ENCODE results near the gene SINHCAF.
"Not testable (repeated sequence)": the region's sequence is repeated elsewhere in the genome, so short reads cannot be mapped to it uniquely, and the experiment has no call there.

SINHCAF gene

GRCh38 chr12:31325877-31326631 lies at the start of gene SINHCAF:
Gene SINHCAF (minus strand): TSS chr12:31326150. CDS start chr12:31298204, 27,946 bp downstream.
- peak; percentile 98 for DNase-seq (ENCODE audit: low spot score)

- not testable (repeated sequence) for DNase-seq (ENCODE audit: low spot score)
Observed at GRCh38 chr12:31375422-31375821, 49.5 kb upstream of the SINHCAF start.

- no peak for DNase-seq (ENCODE audit: low spot score)
Observed at GRCh38 chr12:31371256-31371620, 45.3 kb upstream of the SINHCAF start.

- no peak for DNase-seq (ENCODE audit: low spot score)
Observed at GRCh38 chr12:31370531-31371255, 44.7 kb upstream of the SINHCAF start.

- DNase-seq (ENCODE audit: low spot score), result no peak
Observed at GRCh38 chr12:31369712-31370521, 44.0 kb upstream of the SINHCAF start.

GRCh38 chr12:31368666-31369361 lies 42.9 kb upstream of the SINHCAF start:
- no peak for DNase-seq (ENCODE audit: low spot score)

- no peak for DNase-seq (ENCODE audit: low spot score)
Observed at GRCh38 chr12:31366104-31366621, 40.2 kb upstream of the SINHCAF start.

- no peak for DNase-seq (ENCODE audit: low spot score)
Observed at GRCh38 chr12:31363831-31364230, 37.9 kb upstream of the SINHCAF start.

- DNase-seq (ENCODE audit: low spot score), result no peak
Observed at GRCh38 chr12:31363416-31363809, 37.5 kb upstream of the SINHCAF start.

- DNase-seq (ENCODE audit: low spot score), result peak; percentile 14
Observed at GRCh38 chr12:31362759-31363415, 36.9 kb upstream of the SINHCAF start.

- DNase-seq (ENCODE audit: low spot score), result no peak
Observed at GRCh38 chr12:31362115-31362758, 36.3 kb upstream of the SINHCAF start.

GRCh38 chr12:31361730-31362114 lies 35.8 kb upstream of the SINHCAF start:
- DNase-seq (ENCODE audit: low spot score), result no peak

GRCh38 chr12:31355747-31356107 lies 29.8 kb upstream of the SINHCAF start:
- DNase-seq (ENCODE audit: low spot score), result no peak

- DNase-seq (ENCODE audit: low spot score), result no peak
Observed at GRCh38 chr12:31353750-31354708, 28.1 kb upstream of the SINHCAF start.

- no peak for DNase-seq (ENCODE audit: low spot score)
Observed at GRCh38 chr12:31346267-31346666, 20.3 kb upstream of the SINHCAF start.

- no peak for DNase-seq (ENCODE audit: low spot score)
Observed at GRCh38 chr12:31343139-31343538, 17.2 kb upstream of the SINHCAF start.

GRCh38 chr12:31342286-31342685 lies 16.3 kb upstream of the SINHCAF start:
- DNase-seq (ENCODE audit: low spot score), result no peak

- no peak for DNase-seq (ENCODE audit: low spot score)
Observed at GRCh38 chr12:31339831-31340622, 14.1 kb upstream of the SINHCAF start.

- no peak for DNase-seq (ENCODE audit: low spot score)
Observed at GRCh38 chr12:31337952-31338351, 12.0 kb upstream of the SINHCAF start.

Measured in CD4-positive, alpha-beta T cell treated with Interleukin-2 at 100 ng/mL for 4 hours (primary cell).